BE2C (cell line): ENCODE data around the gene GABARAPL1.

Source experiments
- DNase-seq: peaks from one replicate; pipeline ENCODE4 v3.0.0-alpha.2; 2020
- H3K27me3 ChIP-seq: fragments of 250-450 bp; sonication (Bioruptor Pico); 2 replicates; pipeline ENCODE4 v1.5.1; 2020; ENCODE audit warnings: mild to moderate bottlenecking
- H3K36me3 ChIP-seq: fragments of 250-450 bp; sonication (Bioruptor Pico); 2 replicates; pipeline ENCODE4 v1.5.1; 2020; ENCODE audit warnings: mild to moderate bottlenecking
- H3K4me1 ChIP-seq: fragments of 250-450 bp; sonication (Bioruptor Pico); 2 replicates; pipeline ENCODE4 v1.5.1; 2020
- H3K4me3 ChIP-seq: 2 replicates; pipeline ENCODE4 v1.5.1; 2011; ENCODE audit warnings: low read depth, low read length
- H3K9me3 ChIP-seq: fragments of 250-450 bp; sonication (Bioruptor Pico); 2 replicates; pipeline ENCODE4 v1.5.1; 2020
- TF ChIP-seq, protein P1 (sequence below): IDR thresholded peaks from 2 replicates; pipeline ENCODE4 v1.5.1; 2012; ENCODE audit warnings: mild to moderate bottlenecking, low read depth, low read length

GABARAPL1 gene

DNA sequence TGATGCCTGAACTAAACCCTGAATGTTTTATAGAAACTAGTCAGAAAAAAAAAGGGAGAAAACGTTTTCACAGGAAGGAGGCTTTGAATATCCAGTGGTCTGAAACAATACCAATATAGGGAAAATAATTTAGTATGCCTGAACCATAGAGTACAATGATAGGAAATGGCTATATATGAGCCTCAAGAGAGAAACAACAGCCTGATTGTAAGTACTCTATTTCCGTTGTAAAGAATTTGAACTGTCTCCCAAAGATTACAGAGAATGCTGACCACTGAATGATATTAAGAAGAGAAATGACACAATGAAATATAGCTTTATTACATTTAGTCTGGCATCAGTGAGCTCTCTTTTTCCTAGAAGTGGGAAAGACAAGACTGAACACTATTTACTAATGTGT is 5.5 kb upstream of the GABARAPL1 start:
- Histone ChIP-seq H3K4me1 (no peaks in the 10 kb centered on the region), H3K27me3 (peaks cover 15% of the 10 kb centered on the region), H3K36me3 (no peaks in the 10 kb centered on the region), H3K4me3 (no peak overlapping the region), H3K9me3 (no peaks in the 10 kb centered on the region; the same call in 1 of the 2 replicates)
- no peak for DNase-seq
- TF ChIP-seq, protein P1, sequence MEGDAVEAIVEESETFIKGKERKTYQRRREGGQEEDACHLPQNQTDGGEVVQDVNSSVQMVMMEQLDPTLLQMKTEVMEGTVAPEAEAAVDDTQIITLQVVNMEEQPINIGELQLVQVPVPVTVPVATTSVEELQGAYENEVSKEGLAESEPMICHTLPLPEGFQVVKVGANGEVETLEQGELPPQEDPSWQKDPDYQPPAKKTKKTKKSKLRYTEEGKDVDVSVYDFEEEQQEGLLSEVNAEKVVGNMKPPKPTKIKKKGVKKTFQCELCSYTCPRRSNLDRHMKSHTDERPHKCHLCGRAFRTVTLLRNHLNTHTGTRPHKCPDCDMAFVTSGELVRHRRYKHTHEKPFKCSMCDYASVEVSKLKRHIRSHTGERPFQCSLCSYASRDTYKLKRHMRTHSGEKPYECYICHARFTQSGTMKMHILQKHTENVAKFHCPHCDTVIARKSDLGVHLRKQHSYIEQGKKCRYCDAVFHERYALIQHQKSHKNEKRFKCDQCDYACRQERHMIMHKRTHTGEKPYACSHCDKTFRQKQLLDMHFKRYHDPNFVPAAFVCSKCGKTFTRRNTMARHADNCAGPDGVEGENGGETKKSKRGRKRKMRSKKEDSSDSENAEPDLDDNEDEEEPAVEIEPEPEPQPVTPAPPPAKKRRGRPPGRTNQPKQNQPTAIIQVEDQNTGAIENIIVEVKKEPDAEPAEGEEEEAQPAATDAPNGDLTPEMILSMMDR: no peak

DNA sequence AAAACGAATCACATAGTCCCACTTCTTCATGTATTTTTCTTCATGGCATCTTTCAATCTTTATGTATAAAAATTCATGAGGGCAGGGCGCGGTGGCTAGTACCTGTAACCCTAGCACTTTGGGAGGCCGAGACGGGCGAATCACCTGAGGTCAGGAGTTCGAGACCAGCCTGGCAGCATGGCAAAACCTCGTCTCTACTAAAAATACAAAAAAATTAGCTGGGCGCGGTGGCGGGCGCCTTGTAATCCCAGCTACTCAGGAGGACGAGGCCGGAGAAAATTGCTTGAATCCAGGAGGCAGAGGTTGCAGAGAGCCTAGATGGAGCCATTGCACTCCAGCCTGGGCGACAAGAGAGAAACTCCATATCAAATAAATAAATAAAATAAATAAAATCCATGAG is 2.5 kb upstream of the GABARAPL1 start:
- H3K27me3 ChIP-seq: peaks cover 13% of the 10 kb centered on the region
- TF ChIP-seq, protein P1: no peak
- H3K4me1 ChIP-seq: no peaks in the 10 kb centered on the region
- no peaks in the 10 kb centered on the region for H3K36me3 ChIP-seq
- DNase-seq: no peak
- H3K9me3 ChIP-seq: no peaks in the 10 kb centered on the region
- H3K4me3 ChIP-seq: no peak overlapping the region

DNA sequence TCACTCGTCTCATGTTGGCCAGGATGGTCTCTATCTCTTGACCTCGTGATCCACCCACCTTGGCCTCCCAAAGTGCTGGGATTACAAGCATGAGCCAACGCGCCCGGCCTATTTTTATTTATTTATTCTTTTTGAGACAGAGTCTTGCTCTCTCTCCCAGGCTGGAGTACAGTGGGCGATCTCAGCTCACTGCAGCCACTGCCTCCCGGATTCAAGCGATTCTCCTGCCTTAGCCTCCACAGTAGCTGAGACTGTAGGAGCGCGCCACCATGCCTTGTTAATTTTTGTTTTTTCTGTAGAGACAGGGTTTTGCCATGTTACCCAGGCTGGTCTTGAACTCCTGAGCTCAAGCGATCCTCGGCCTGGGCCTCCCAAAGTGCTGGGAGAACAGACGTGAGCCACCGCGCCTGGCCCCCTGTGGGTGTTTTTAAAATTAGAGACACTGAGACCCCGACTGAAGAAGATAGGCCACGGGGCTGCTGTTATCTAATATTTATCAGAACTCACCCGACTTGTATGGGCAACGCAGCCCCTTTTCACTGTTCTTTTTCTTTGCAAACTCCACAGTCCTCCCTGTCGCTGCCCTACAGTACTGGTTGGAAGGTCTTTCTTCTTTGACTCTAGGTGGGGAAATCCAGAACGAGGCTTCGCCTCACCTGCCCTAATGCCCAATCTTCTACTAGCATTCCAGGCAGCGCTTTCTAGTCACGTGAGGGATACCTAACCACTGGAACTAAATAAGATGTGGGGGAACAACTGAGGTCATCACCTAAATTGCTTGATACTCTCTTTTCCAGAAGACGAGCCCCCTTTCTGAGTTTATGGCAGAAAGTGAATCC is 1.4 kb upstream of the GABARAPL1 start:
- DNase-seq: no peak
- Histone ChIP-seq H3K4me1 (no peaks in the 10 kb centered on the region), H3K36me3 (no peaks in the 10 kb centered on the region), H3K27me3 (peaks cover 11% of the 10 kb centered on the region), H3K9me3 (no peaks in the 10 kb centered on the region), H3K4me3 (no peak overlapping the region)
- TF ChIP-seq, protein P1: no peak

DNA sequence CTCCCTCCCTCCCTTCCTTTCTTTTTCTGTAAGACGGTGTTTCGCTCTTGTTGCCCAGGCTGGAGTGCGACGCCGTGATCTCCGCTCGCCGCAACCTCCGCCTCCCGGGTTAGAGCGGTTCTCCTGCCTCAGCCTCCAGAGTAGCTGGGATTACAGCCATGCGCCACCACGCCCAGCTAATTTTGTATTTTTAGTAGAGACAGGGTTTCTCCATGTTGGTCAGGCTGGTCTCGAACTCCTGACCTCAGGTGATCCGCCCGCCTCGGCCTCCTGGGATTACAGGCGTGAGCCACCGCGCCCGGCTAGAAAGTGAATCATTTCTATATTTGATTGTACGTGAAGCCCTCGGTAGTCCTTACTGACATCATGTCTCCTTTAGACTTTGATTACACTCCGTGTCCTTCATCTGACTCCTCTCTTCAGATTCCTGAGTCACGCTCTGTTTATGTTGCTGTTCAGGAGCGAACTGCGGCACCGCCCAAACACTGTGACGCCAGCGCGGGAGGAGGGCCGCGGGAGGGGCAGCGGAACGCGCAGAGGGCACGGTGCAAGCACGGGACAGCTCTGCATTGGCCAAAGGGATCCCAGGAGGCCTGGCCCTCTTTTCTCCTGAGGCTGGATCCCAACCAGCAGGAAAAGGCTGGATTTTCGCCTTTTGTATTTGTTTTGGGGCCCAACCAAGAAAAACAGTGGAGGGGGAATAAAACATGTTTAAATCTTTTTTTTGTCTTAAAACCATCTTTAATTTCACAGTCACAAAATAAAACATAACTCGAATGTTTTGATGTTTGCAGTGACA is 538 bp upstream of the GABARAPL1 start:
- Histone ChIP-seq H3K4me1 (no peaks in the 10 kb centered on the region), H3K9me3 (no peaks in the 10 kb centered on the region), H3K36me3 (no peaks in the 10 kb centered on the region), H3K27me3 (peaks cover 11% of the 10 kb centered on the region), H3K4me3 (peak overlapping the region; percentile 76)
- TF ChIP-seq, protein P1: no peak
- peak; percentile 89 for DNase-seq

DNA sequence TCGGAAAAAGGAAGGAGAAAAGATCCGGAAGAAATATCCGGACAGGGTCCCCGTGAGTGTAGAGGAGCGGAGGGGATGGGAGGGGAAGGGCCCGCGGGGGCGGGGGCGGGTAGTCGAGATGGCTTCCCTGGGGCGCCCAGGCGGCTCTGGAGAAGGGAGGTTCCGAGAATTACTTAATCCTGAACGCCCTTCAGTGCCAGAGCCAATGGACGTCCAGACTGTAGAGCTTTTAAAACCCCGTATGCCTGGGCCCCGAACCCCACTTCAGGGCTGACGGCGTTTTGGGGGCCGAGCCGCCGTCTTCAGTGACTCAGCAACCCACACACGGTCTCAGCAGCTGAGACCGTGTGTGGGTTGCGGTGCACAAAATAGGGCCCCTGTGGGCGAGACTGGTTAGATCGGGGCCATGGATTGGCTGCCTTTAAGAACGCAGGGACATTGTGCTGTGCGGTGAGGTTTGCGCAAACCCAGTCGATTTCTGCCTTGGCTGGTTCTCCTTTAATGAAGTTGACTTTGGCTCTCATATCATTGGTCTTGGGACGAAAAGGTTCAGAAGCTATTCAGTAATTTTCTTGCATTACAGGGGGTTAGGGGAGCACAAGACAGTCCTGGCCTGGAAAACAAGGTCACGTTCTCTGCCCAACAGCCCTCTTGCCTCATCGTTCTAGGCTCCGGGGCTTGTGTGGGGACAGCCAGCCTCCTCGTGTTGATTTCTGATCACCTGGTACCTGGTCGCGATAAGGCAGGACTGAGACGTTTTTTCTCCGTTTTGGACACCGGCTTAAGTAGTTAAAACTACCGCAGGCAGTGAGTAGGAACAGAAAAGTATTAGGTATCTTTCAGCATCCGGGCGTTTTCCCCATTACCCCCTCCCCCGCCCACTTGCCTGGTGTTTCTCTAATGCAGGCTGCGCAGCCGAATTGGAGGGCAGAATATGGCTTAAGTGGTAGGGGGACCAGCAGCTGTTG is 775 bp downstream of the GABARAPL1 start:
- no peaks in the 10 kb centered on the region for H3K9me3 ChIP-seq
- H3K4me3 ChIP-seq: peak overlapping the region; percentile 76
- no peaks in the 10 kb centered on the region for H3K36me3 ChIP-seq
- peak; percentile 29 for DNase-seq
- H3K4me1 ChIP-seq: no peaks in the 10 kb centered on the region
- TF ChIP-seq, protein P1: no peak
- H3K27me3 ChIP-seq: peaks cover 5% of the 10 kb centered on the region
